ENCODE results near the gene CDX1.

DNA sequence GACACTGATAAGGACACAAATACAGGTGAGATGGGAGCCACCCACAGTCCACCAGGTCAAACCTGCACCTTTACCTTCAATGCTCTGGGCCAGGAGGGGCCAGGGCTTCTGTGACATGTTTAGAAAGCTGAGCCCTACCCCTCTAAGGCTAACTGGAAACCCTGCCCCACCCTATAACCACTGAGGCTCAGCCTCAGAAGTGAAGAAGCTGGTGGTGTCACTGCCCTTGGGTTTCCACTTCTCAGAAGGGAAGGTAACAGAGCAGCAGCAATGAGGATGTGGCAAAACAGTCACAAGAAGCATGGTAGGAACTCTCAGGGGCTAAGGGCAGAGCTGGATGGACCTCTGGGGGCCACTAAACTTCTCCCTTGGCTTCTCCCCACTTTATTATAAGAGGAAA lies 17.0 kb upstream of the CDX1 start:
- TF ChIP-seq, protein P1, sequence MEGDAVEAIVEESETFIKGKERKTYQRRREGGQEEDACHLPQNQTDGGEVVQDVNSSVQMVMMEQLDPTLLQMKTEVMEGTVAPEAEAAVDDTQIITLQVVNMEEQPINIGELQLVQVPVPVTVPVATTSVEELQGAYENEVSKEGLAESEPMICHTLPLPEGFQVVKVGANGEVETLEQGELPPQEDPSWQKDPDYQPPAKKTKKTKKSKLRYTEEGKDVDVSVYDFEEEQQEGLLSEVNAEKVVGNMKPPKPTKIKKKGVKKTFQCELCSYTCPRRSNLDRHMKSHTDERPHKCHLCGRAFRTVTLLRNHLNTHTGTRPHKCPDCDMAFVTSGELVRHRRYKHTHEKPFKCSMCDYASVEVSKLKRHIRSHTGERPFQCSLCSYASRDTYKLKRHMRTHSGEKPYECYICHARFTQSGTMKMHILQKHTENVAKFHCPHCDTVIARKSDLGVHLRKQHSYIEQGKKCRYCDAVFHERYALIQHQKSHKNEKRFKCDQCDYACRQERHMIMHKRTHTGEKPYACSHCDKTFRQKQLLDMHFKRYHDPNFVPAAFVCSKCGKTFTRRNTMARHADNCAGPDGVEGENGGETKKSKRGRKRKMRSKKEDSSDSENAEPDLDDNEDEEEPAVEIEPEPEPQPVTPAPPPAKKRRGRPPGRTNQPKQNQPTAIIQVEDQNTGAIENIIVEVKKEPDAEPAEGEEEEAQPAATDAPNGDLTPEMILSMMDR (IDR thresholded peaks at IDR 0.05; ENCODE audit: low read length) = no peak
- TF ChIP-seq EZH2 (IDR thresholded peaks at IDR 0.05; ENCODE audit: borderline replicate concordance, low read length) = no peak

Data from OCI-LY1 (cell line).